ENCODE measurements around the gene FOXF1. TPM values are rescaled to one million over a fixed set of nuclear protein-coding genes. Genes with fewer than 3 reads are reported as not detected.

The FOXF1 gene
- total RNA-seq, 1 donor from 2014 or later = 46.4 TPM

- no peak for ATAC-seq
- peaks cover 96% of the 10 kb centered on the region for H3K27me3 ChIP-seq
- peak overlapping the region; percentile 33 for H3K4me3 ChIP-seq
- no peaks in the 10 kb centered on the region for H3K9me3 ChIP-seq
- no peak for DNase-seq
- H3K4me1 ChIP-seq = no peaks in the 10 kb centered on the region
- H3K36me3 ChIP-seq = no peaks in the 10 kb centered on the region
- TF ChIP-seq, protein P1, sequence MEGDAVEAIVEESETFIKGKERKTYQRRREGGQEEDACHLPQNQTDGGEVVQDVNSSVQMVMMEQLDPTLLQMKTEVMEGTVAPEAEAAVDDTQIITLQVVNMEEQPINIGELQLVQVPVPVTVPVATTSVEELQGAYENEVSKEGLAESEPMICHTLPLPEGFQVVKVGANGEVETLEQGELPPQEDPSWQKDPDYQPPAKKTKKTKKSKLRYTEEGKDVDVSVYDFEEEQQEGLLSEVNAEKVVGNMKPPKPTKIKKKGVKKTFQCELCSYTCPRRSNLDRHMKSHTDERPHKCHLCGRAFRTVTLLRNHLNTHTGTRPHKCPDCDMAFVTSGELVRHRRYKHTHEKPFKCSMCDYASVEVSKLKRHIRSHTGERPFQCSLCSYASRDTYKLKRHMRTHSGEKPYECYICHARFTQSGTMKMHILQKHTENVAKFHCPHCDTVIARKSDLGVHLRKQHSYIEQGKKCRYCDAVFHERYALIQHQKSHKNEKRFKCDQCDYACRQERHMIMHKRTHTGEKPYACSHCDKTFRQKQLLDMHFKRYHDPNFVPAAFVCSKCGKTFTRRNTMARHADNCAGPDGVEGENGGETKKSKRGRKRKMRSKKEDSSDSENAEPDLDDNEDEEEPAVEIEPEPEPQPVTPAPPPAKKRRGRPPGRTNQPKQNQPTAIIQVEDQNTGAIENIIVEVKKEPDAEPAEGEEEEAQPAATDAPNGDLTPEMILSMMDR (IDR thresholded peaks at IDR 0.05) = no peak
- H3K27ac ChIP-seq = peak overlapping the region; percentile 45
- intact Hi-C loops (cut with DNase I) = no loop called here
Observed at GRCh38 chr16:86496262-86496928, 13.9 kb upstream of the FOXF1 start.

DNA sequence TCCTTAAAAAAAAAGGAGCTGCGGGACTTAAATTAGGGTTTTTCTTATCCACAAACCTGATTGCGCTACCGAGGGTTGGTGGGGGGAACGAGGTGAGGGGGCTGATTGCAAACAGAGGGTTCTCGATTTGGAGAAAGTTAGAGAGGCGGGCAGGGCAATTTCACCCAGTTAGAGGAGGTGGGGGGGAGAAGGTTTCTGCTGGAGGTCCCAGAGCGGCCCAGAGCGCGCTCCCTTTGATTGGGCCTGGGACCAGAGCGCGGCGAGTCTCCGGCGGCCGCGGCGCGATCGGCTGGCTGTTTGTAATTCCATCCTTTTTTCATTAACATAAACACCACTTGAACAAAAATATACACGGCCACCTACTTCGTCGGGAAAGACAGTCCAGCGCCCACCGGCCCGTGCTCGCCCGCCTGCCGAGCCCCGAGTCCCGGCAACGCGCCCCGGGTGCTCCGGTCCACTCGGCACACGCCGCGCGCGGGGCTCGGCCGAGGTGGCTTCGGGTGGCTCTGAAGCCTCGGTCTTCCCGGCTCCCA is 13.3 kb upstream of the FOXF1 start:
- no peak for DNase-seq
- ATAC-seq = no peak
- H3K27ac ChIP-seq = peak overlapping the region; percentile 60
- H3K9me3 ChIP-seq = no peaks in the 10 kb centered on the region
- peaks cover 95% of the 10 kb centered on the region for H3K27me3 ChIP-seq
- intact Hi-C loops (cut with DNase I) = no loop called here
- TF ChIP-seq, protein P1 (IDR thresholded peaks at IDR 0.05) = no peak
- H3K4me3 ChIP-seq = peak overlapping the region; percentile 35
- H3K36me3 ChIP-seq = no peaks in the 10 kb centered on the region
- H3K4me1 ChIP-seq = no peaks in the 10 kb centered on the region

GRCh38 chr16:86497551-86498021 is 12.7 kb upstream of the FOXF1 start:
- intact Hi-C loops (cut with DNase I) = no loop called here
- Histone ChIP-seq H3K27me3 (peaks cover 94% of the 10 kb centered on the region), H3K9me3 (no peaks in the 10 kb centered on the region), H3K27ac (peak overlapping the region; percentile 60), H3K4me1 (no peaks in the 10 kb centered on the region), H3K4me3 (peak overlapping the region; percentile 35), H3K36me3 (no peaks in the 10 kb centered on the region)
- DNase-seq (no peak), ATAC-seq (no peak)
- TF ChIP-seq, protein P1 (IDR thresholded peaks at IDR 0.05) = no peak

DNA sequence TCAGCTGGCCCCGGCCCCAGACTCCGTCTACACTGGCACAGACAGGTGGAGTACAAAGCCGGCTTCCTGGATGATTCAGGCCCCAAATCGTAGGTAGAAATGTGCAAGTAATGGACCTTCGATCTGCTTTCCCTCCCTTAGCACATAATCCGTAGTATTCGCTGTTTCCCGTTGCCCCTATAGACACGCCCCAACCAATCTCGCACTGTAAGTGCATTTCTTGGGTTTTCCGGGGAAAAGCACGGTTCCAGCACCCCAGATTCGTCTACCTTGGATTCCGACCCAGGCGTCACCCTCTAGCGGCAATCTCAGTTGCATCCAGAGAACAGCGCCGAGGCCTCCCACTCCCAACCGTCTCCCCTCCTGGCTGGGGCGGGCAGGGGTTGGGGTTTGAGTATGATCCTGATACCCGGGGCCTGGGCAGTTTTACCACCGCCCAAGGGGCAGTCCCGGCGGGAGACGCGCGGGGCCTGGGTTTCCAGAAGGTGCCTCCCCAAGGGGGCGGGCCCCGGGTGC is 12.1 kb upstream of the FOXF1 start:
- peak overlapping the region; percentile 35 for H3K4me3 ChIP-seq
- DNase-seq (no peak), ATAC-seq (no peak)
- no peaks in the 10 kb centered on the region for H3K4me1 ChIP-seq
- TF ChIP-seq, protein P1 (IDR thresholded peaks at IDR 0.05) = no peak
- H3K27me3 ChIP-seq = peaks cover 97% of the 10 kb centered on the region
- intact Hi-C loops (cut with DNase I) = no loop called here
- H3K9me3 ChIP-seq = no peaks in the 10 kb centered on the region
- no peaks in the 10 kb centered on the region for H3K36me3 ChIP-seq
- H3K27ac ChIP-seq = peak overlapping the region; percentile 58

- H3K4me3 ChIP-seq = peak overlapping the region; percentile 35
- H3K36me3 ChIP-seq = no peaks in the 10 kb centered on the region
- no peaks in the 10 kb centered on the region for H3K9me3 ChIP-seq
- no peaks in the 10 kb centered on the region for H3K4me1 ChIP-seq
- intact Hi-C loops (cut with DNase I) = no loop called here
- DNase-seq = no peak
- TF ChIP-seq, protein P1 (IDR thresholded peaks at IDR 0.05) = no peak
- no peak for ATAC-seq
- H3K27me3 ChIP-seq = peaks cover 97% of the 10 kb centered on the region
- peak overlapping the region; percentile 58 for H3K27ac ChIP-seq
Observed at GRCh38 chr16:86498671-86499439, 11.5 kb upstream of the FOXF1 start.

All from upper lobe of right lung (tissue), 1 donor.